DND-41 (cell line): ENCODE results near the gene VCL.

Source experiments
- EZH2 ChIP-seq: IDR thresholded peaks from 3 replicates; pipeline ENCODE4 v1.6.1; 2012; ENCODE audit warnings: borderline replicate concordance, low read depth, mild to moderate bottlenecking, moderate library complexity, low read length, inconsistent platforms; ENCODE audit not compliant: severe bottlenecking
- TF ChIP-seq, protein P1 (sequence below): IDR thresholded peaks from 2 replicates; pipeline ENCODE4 v1.5.1; 2012; ENCODE audit warnings: borderline replicate concordance, low read length, moderate library complexity, mild to moderate bottlenecking; ENCODE audit not compliant: poor library complexity, severe bottlenecking; ENCODE audit errors: extremely low read depth

DNA sequence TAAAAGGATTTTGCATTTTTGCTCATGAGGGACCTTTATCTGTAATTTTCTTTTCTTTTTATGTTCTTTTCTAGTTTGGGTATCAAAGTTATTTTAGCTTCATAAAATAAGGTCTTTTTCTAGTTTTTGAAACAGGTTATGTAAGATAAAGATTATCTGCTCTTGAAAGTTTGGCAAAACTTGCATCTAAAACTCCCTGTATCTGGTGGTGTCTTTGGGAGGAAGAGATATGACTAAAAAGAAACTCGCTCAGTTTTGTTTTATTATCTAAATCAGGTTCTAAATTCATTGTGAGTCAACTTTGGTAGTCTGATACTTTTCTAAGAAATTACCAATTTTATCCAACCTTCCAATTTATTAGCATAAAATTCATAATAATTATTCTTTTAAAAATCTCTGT is 55.1 kb downstream of the VCL start:
- TF ChIP-seq, protein P1, sequence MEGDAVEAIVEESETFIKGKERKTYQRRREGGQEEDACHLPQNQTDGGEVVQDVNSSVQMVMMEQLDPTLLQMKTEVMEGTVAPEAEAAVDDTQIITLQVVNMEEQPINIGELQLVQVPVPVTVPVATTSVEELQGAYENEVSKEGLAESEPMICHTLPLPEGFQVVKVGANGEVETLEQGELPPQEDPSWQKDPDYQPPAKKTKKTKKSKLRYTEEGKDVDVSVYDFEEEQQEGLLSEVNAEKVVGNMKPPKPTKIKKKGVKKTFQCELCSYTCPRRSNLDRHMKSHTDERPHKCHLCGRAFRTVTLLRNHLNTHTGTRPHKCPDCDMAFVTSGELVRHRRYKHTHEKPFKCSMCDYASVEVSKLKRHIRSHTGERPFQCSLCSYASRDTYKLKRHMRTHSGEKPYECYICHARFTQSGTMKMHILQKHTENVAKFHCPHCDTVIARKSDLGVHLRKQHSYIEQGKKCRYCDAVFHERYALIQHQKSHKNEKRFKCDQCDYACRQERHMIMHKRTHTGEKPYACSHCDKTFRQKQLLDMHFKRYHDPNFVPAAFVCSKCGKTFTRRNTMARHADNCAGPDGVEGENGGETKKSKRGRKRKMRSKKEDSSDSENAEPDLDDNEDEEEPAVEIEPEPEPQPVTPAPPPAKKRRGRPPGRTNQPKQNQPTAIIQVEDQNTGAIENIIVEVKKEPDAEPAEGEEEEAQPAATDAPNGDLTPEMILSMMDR: no peak
- TF ChIP-seq EZH2: no peak
